Panc1 (cell line): ENCODE results near the gene SLC20A1. TPM values are rescaled to one million over a fixed set of nuclear protein-coding genes. Genes with fewer than 3 reads are reported as not detected.

ENCODE experiments used
- ATAC-seq: fragments of 200-7000 bp; cut with Tn5 transposase; 2 replicates; pipeline ENCODE4 v1.9.1; 2020; ENCODE audit warnings: mild to moderate bottlenecking, moderate library complexity
- BruUV-seq: library from RNA; stranded (reverse); fragments of 400-500 nt; replicated peaks from 2 replicates; lab custom pipeline; 2021; lab: Mats Ljungman, UMichigan
- CTCF ChIA-PET: fragments of 300-600 bp; sonication (Branson Sonifier 250); formaldehyde crosslinking; loops from one replicate; lab custom pipeline; 2022; ENCODE audit warnings: antibody characterized with exemption; lab: Charles Lee
- POLR2A ChIA-PET: fragments of 300-600 bp; sonication (Branson Sonifier 250); formaldehyde crosslinking; loops from one replicate; lab custom pipeline; 2022; ENCODE audit warnings: antibody characterized with exemption; lab: Charles Lee
- DNase-seq: peaks from one replicate; pipeline ENCODE4 v3.0.0-alpha.2; 2010; ENCODE audit warnings: low read depth, low spot score
- H3K27ac ChIP-seq: 2 replicates; pipeline ENCODE4 v1.5.1; 2011; ENCODE audit warnings: mild to moderate bottlenecking, low read length, inconsistent platforms
- H3K27me3 ChIP-seq: fragments of 200-500 bp; sonication (Bioruptor generic); 2 replicates; pipeline ENCODE4 v1.6.0; 2014; ENCODE audit warnings: low read length, inconsistent platforms; ENCODE audit not compliant: control insufficient read depth, insufficient read depth
- H3K36me3 ChIP-seq: fragments of 200-500 bp; sonication (Bioruptor generic); 2 replicates; pipeline ENCODE4 v1.5.1; 2014; ENCODE audit warnings: inconsistent platforms, mild to moderate bottlenecking, low read length, moderate library complexity; ENCODE audit not compliant: control insufficient read depth, insufficient read depth
- H3K4me1 ChIP-seq: 2 replicates; pipeline ENCODE4 v1.5.1; 2011; ENCODE audit warnings: inconsistent platforms, mild to moderate bottlenecking, low read length, moderate library complexity; ENCODE audit not compliant: control insufficient read depth, insufficient read depth
- H3K4me3 ChIP-seq, 2 experiments: 2 replicates each; pipeline ENCODE4 v1.5.1; 2011 to 2012; ENCODE audit warnings: low read depth in 2 of 2, low read length in 2 of 2, mild to moderate bottlenecking in 2 of 2, inconsistent platforms in 1 of 2, moderate library complexity in 1 of 2
- H3K9me3 ChIP-seq: fragments of 200-500 bp; sonication (Bioruptor generic); 2 replicates; pipeline ENCODE4 v1.5.1; 2014; ENCODE audit warnings: low read depth, mild to moderate bottlenecking, inconsistent platforms, low read length, moderate library complexity; ENCODE audit not compliant: control insufficient read depth, insufficient read depth
- CTCF ChIP-seq: fragments of 450-650 bp; IDR thresholded peaks from 2 replicates; pipeline ENCODE4 v1.5.1; 2017; ENCODE audit warnings: mild to moderate bottlenecking
- POLR2AphosphoS5 ChIP-seq: IDR thresholded peaks from 2 replicates; pipeline ENCODE4 v1.6.1; 2012; ENCODE audit warnings: mild to moderate bottlenecking, low read depth, low read length, moderate library complexity
- REST ChIP-seq, 2 experiments: IDR thresholded peaks; 2 replicates each; pipeline ENCODE4 v1.6.1; 2011 to 2012; ENCODE audit warnings: low read depth in 2 of 2, control low read depth in 1 of 2, low read length in 1 of 2, mild to moderate bottlenecking in 1 of 2, moderate library complexity in 1 of 2; ENCODE audit not compliant: insufficient read depth in 1 of 2
- SIN3A ChIP-seq: IDR thresholded peaks from 2 replicates; pipeline ENCODE4 v1.6.1; 2012; ENCODE audit warnings: low read depth, mild to moderate bottlenecking, low read length, moderate library complexity, borderline replicate concordance; ENCODE audit not compliant: insufficient read depth
- TCF7L2 ChIP-seq: IDR thresholded peaks from 2 replicates; pipeline ENCODE4 v1.6.1; 2011; ENCODE audit warnings: mild to moderate bottlenecking, low read depth, low read length, inconsistent platforms
- in situ Hi-C: cut with HindIII; loops from 2 replicates; pipeline ENCODE4 v1.10.0; 2016; ENCODE audit warnings: low sequenced_read_pairs, low pct_unique_long_range_greater_than_20kb
- intact Hi-C: fragments of 100-400 bp; cut with micrococcal nuclease; formaldehyde crosslinking; loops from one replicate; pipeline ENCODE4 v1.10.0; 2022; ENCODE audit not compliant: unreplicated experiment
- total RNA-seq: library from RNA; stranded (reverse); gene quantifications from one replicate; pipeline ENCODE4 v1.2.1, GENCODE V29; 2021; ENCODE audit not compliant: unreplicated experiment

SLC20A1 gene
- total RNA-seq, 1 experiment from 2014 or later = 72.0 TPM

- in situ Hi-C loops (no loop called here), intact Hi-C loops (loop anchor here (1.0 kb wide), 2 partner anchors 90 to 126 kb away; no protein-coding TSS in a partner anchor)
- BruUV-seq = no TSS peak
- H3K9me3 ChIP-seq = no peaks in the 10 kb centered on the region
- no peaks in the 10 kb centered on the region for H3K4me1 ChIP-seq
- no peak overlapping the region for H3K4me3 ChIP-seq
- H3K36me3 ChIP-seq = no peaks in the 10 kb centered on the region
- DNase-seq = no peak
- no peak for ATAC-seq
- no peak overlapping the region for H3K27ac ChIP-seq
- ChIA-PET POLR2A (no interaction called here), CTCF (interaction anchor here (0.6 to 1.6 kb wide), 7 partner anchors 16 to 341 kb away, joined by 3 to 5 read pairs (median 3); partner anchors contain the start of gene CHCHD5)
- TF ChIP-seq REST (IDR thresholded peaks at IDR 0.05; ENCODE audit: insufficient read depth in 1 of 2, low read depth in 2 of 2, low read length in 1 of 2) (no peak), SIN3A (no peak), POLR2AphosphoS5 (no peak)
- H3K27me3 ChIP-seq = no peaks in the 10 kb centered on the region
These were observed 45.1 kb upstream of the SLC20A1 start for GRCh38 chr2:112600634-112601033.

GRCh38 chr2:112601754-112602153, 44.0 kb upstream of the SLC20A1 start:
- BruUV-seq = no TSS peak
- POLR2A ChIA-PET = interaction anchor here (0.6 kb wide), 2 partner anchors 10 to 92 kb away, joined by 3 to 4 read pairs; no protein-coding TSS in a partner anchor
- Histone ChIP-seq H3K27me3 (no peaks in the 10 kb centered on the region), H3K9me3 (no peaks in the 10 kb centered on the region), H3K4me1 (no peaks in the 10 kb centered on the region), H3K4me3 (no peak overlapping the region), H3K36me3 (no peaks in the 10 kb centered on the region), H3K27ac (no peak overlapping the region)
- TF ChIP-seq TCF7L2 (no peak), CTCF (no peak), SIN3A (no peak), POLR2AphosphoS5 (no peak), REST (IDR thresholded peaks at IDR 0.05; ENCODE audit: insufficient read depth in 1 of 2, low read depth in 2 of 2, low read length in 1 of 2) (no peak)
- in situ Hi-C loops (no loop called here), intact Hi-C loops (no loop called here)
- ATAC-seq = no peak
- CTCF ChIA-PET = no interaction called here
- no peak for DNase-seq
